GM19035 (cell line): Measurements from ENCODE around the gene MLST8.

Source experiments
- ATAC-seq: cut with Tn5 transposase; IDR thresholded peaks from one replicate; pipeline ENCODE4 v1.9.1; 2021; ENCODE audit not compliant: unreplicated experiment

Gene MLST8

DNA sequence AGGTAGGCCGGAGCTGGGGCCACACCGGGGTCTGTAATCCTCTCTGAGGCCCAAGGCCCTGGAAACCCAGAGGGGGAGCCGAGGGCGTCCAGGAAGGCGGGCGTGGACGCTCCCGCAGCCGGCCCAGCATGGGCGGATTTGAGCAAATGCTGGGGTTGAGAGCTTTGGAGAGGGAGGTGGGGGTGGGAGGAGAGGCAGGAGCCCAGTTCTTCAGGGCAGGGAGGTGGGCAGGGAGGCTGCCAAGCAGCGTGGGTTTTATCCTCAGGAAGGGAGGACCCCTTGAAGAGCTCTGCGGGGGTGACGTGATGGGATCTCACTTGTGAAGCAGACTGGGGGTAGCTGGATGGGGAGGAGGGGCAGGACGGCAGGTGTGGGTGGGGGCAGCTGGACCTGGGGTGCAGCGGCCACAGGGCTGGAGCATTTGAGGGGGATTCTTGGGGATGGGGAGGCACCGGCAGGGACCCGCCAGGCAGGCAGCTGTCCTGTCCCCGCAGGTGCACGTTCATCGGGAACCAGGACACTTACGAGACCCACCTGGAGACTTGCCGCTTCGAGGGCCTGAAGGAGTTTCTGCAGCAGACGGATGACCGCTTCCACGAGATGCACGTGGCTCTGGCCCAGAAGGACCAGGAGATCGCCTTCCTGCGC, 32.4 kb upstream of the MLST8 start:
- no peak for ATAC-seq

DNA sequence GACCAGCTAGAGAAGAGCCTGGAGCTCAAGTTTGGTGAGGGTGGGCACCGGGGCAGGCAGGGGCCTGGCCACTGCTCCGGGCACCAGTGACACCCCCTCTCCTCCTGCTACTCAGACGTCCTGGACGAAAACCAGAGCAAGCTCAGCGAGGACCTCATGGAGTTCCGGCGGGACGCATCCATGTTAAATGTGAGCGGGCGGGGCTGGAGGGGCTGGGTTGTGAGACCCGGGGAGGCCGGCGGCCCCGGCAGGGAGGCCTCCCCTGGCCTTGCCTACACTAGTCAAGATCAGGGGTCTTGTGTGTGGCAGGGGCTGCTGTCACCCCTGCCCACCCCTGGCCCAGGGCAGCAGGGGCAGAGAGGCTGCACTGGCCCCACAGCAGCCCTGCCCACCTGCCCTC, 31.9 kb upstream of the MLST8 start:
- no peak for ATAC-seq

DNA sequence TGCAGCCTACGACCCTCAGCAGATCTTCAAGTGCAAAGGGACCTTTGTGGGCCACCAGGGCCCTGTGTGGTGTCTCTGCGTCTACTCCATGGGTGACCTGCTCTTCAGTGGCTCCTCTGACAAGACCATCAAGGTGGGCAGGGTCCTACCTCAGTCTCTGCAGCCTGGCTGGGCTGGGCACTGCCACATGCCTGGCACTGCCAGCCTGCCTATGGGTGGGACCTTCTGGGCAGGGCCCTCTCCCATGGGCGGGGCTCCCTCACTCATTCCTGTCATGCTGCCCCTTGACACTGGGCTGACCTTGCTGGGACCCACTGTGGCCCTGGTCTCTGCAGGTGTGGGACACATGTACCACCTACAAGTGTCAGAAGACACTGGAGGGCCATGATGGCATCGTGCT, 31.3 kb upstream of the MLST8 start:
- ATAC-seq = no peak

DNA sequence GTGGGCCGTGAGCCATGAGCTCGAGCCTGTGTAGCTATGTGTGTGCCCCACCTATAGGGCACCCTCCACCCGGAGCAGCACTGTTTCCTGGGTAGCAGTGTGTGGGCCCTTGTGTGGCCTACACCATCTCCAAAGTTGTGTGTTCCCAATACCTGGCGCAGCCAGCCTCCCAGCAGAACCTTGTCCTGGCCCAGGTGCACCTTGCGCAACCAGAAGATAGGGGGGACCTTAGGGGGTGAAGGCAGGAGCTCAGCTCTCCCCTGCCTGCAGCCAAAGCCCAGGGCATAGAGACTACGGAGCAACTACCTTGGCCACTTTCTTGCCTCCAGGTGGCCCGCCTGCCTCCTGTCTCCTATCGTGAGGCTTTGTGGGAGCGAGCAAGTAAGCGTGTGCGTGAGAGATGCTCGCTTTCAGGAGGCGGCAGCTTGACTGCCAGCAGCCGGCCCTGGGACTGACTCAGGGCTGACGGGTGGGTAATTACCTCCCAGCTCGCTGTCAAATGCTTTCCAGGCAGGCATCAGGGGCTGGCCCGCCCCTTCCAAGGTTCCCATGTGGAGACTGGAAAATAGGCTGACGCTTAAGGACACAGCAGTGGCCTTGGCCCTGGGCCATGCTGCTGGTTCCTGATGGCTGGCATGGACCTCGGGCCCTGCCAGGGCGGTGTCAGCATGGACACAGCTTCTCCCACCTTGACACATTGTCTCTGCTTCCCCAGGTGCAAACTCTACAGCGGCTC, 30.7 kb upstream of the MLST8 start:
- no peak for ATAC-seq

DNA sequence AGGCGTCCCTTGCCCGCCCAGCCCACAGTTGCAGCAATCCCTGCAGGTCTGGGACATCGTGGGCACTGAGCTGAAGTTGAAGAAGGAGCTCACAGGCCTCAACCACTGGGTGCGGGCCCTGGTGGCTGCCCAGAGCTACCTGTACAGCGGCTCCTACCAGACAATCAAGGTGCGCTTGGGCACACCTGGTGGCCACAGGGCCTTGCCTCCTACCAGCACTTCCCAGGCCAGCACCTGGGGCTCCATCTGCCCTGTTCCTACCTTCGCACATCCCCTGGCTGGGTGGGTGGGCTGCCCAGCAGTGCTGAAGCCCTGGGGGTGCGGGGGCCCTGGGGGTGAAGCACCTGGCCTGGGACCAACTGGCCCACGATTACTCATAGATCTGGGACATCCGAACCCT, 29.8 kb upstream of the MLST8 start:
- no peak for ATAC-seq

DNA sequence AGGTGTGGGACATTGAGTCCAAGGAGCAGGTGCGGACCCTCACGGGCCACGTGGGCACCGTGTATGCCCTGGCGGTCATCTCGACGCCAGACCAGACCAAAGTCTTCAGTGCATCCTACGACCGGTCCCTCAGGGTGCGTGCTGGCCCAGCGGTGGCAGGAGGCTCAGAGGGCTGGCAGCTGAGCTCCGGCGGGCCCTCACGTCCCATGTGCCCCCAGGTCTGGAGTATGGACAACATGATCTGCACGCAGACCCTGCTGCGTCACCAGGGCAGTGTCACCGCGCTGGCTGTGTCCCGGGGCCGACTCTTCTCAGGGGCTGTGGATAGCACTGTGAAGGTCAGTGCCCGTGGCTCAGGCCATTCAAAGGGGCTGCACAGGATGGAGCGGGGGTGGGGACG, 29.2 kb upstream of the MLST8 start:
- no peak for ATAC-seq

DNA sequence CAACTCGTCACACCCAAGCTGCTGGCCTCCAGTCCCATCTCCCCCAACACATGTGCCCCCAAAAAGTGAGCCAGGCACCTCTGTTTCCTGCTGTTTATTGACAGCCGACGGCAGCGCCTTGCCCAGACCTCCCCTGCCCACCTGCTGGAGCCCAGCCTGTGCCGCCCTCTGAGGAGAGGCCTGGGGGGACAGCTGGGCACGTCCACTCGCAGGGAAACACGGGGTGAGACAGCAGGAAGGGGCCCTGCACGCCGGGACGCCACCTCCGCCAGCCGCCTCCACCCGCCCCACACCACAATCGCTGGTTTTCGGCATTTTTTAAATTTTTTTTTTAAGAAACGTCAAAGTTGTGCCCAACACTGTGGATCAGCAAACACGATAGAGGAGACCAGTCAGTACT, 28.2 kb upstream of the MLST8 start:
- ATAC-seq = no peak

DNA sequence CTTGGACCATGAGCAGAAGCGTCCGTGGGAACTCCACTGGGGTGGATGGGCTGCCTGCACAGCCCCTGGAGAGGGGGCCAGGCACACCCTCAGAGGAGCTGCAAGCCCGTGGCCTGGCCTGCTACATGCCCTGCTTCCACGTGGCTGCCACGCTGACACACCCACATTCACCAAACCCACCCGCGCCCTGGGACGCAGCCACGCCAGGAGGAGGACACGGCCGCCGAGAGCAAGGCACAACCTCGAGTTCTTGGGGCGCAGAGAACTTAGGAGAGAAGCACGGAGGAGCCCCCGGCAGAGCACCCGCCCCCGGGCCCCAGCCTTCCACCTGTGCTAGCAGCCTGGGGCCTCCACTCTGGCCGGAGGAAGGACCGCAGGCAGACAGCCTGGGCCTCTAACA, 27.7 kb upstream of the MLST8 start:
- no peak for ATAC-seq

DNA sequence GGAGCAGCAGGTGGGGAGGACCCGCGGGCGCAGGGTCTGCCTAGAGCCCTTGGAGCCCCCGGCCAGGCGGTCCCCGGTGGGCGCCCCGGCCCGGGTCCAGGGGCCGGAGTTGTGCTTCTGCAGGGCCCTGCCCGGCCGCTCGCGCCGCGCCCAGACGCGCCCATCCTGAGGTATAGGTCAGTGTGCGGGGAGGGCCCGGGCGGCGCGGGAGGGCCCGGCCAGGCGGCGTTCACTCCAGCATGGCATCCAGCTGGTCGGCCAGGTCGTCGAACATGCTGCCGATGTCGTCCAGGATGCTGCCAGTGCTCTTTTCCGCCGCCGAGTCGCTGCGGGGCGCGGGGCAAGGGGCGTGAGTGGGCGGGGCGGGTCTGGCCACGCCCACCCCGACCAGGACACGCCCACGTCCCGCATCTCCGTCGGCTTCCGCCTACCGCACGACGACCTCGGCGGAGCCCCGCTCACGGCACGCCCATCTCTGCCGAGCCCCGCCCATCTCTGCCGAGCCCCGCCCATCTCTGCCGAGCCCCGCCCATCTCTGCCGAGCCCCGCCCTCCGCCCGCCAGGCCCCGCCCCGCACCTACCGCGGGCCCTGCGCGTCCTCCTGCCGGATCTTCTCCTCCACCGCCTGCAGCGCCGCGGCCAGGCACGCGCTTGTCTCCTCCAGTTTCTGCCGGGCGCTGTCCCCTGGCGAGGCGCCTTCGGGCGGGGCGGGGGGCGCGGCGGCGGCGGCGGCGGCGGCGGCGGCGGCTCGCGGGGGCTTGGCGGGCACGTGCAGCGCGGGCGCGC, 26.7 kb upstream of the MLST8 start:
- ATAC-seq = no peak

DNA sequence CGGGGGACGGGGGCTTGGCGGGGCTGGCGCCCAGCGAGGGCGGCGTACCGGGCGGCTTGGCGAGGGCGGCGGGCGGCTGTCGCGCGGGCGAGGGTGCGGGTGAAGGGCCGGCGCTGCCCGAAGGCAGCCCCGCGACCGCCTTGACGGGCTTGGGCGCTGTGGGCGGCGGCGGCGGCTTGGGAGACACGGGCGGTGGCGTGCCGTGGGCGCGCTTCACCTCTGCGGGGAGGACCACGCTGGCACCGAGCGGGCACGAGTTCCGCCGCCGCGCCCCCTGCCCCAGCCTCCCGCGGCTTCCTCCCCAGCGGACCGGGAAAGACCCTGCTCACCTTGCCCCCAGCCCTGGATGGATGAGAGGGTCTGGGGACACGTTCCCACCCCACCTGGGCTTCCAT, 26.1 kb upstream of the MLST8 start:
- ATAC-seq = no peak

DNA sequence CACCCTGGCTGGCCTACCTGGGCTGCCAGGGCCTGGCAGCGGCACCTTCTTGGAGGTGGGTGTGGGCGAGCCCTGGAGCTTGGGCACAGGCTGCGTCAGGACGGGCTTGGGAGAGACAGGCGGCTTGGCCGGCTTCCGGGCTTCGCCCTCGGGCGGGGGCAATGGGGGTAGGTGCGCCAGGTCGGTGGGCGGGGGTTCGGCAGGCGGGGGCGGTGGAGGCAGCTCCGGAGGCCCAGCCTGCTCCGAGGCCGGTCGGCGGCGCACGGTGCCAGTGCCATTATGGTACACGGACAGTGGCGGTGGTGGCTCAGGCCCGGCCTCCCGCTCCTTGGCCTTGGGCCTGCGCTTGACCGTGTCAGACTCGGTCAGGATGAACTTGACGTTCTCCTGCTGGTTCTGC, 25.7 kb upstream of the MLST8 start:
- ATAC-seq = no peak

DNA sequence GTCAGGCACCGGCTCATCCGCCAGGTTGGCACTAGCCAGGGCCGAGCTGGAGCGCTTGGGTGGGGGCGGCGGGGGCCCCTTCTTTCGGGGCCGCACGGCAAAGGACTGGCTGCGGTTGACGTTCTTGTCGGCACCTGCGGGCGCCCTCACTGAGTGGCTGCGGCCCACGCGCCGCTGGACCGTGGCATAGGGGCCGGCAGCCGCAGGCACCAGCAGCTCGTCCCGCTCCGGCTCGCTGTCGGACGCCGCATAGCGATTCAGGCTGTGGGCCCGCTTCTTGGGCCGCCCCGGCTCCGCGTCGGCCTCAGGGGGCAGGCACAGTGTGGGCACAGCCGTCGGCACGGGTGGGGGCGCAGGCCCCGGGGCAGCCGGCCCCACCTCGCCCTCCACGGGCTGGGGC, 24.8 kb upstream of the MLST8 start:
- no peak for ATAC-seq

DNA sequence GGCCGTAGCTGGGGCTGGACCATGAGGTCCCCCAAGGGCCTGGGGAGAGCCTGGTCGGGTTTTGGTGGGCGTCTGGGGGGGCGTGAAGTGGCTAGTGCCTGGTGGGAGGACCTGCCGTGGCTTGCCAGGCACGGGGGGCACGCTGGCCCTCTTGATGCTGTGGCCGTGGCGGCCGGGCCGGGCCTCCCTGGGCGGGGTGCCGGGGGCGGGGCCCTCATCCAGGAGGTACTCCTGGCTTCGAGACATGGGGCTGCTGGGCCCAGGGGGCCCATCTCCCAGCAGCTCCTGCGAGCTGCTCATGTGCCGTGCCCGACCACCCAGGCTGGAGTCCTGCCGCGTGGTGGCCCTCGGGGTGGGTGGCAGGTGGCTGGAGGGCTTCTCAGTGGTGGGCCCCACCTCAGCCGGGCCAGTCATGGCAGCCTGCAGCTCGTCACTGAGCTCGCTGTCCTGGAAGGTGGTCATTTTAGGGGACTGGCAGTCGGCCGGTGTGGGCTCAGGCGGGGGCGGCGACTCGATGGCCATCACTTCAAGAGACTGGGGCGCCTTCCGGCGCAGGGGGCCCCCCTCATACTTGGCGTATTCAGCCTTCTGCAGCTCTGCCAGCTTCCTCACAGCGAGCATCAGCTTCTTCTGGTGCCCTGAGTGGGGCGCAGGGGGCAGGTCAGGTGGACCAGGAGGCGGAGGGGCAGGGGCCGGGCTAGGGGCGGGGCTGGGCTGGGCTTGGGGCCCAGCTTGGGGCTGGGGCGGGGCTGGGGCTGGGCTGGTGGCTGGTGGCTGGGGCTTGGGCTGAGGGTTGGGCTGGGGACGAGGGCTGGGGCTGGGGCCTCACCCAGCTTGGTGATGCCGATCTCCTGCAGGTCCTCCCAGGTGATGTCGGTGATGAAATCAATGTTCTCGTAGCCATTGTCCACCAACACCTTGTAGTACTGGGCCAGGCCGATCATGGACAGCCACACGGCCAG, 24.0 kb upstream of the MLST8 start:
- no peak for ATAC-seq

DNA sequence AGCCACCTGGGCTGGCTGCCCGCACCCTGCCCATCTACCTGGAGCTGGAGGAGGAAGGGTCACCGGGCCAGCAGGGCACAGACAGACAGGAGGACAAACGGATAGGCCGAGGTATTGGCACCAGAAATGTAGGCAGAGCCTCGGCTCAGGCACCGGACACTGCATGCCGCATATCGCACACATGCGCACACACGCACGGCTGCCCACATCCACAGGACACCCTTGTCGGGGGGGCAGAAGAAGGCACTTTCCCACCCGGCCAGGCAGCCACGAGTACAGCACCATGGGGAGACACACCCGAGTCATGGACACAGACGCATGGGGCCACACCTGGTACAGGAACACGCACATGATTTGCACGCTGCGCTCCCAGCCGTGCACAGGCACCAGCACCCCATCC, 23.3 kb upstream of the MLST8 start:
- no peak for ATAC-seq

DNA sequence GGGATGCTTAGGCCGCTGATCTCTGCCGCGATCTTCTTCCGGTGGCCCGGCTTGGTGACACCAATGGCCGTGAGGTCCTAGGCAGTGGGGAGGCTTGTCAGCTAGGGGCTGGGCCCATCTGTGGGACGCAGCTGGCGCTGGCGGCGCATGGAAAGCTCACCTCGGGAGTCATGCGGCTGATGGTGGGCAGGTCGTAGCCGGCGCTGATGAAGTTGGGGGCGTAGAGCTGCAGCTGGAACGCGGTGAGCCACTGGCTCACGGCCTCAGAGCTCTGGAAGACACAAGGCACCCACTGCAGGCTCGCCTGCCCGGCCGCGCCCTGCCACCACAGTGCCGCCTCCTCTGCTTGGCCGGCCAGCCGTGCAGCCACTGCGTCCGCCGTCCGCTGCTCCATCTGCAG, 21.6 kb upstream of the MLST8 start:
- ATAC-seq = no peak

DNA sequence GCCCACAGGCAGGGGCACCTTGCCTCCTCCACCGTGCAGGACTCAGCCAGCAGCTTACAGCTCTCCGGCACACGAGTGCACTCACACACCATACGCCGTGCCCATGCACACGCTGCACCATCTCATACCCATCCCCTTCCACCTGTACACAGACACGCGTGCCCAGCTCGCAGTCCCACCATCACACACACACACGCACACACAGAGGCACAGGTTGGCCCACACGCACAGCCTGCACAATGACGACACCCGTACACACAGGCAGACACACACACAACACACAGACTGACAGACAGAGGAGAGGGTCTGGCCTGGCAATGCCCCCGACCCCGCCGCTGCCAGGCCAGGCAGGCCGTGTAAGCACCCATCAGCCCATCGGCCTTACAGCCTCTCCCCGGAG, 20.9 kb upstream of the MLST8 start:
- no peak for ATAC-seq

DNA sequence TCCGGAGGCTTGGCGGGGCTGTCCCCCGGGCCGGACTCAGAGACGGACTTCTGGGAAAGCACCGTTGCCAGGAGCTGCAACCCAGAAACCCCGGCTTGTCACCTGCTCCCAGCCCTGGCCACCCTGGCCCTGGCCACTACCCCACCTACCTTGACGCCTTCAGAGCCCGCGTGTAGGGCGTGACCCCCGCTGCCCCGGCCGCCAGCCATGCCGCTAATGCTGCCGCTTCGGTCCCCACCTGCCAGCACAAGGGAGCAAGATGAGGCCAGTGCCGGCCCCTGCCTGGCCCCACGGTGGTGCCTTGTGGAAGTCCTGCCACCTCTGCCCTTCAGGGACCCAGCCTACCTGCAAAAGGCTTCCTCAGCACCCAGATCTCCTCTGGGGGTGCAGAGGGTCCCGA, 20.3 kb upstream of the MLST8 start:
- no peak for ATAC-seq

DNA sequence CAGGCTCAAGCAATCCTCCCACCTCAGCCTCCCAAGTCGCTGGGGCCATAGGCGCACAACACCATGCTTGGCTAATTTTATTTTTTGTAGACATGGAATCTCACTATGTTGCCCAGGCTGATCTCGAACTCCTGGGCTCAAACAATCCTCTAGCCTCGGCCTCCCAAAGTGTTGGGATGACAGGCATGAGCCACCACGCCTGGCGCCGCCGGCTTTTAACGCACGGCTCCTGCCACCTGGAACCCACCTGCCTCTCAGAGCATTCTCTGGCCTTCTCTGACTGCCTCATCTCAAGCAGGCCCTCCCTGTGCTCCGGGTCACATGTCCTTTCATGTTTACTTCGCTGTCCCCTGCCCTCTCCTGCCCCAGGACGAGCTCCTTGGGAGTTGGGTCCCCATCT, 19.2 kb upstream of the MLST8 start:
- no peak for ATAC-seq

DNA sequence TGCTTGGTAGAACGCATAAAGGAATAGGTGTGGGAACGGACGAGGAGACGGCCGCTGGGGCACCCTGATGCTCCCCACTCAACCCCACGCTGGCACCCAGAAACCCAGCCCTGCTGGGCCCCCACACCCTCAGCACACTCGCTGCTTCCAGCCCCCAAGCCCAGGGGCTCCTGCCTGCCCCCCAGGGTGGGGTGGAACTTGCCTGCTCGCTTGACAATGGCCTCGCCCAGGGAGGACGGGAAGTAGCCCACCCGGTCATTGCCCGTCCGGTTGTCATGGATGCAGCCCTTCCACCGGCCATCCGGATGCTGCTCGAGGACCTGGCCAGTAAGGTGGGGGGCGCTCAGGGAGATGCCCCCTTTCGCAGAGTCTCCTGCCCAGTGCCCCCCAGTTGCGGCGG, 18.7 kb upstream of the MLST8 start:
- ATAC-seq = no peak

DNA sequence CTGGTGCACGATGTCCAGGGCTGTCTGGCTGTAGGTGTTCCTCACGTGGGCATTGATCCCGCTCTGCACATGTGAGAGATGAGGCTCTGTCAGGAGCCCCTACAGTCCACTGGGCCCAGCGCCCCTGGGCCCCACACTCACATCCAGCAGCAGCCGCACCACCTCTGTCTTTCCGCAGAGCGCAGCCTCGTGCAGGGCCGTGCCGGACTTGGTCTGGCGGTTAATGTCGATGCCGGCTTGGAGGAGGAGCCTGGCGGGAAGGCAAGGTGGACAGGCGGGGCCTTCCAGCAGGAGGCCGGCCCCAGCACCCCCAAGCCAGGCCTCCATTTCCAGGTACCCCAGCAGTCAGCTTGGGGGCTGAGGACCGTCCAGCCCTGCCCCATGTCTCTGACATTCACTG, 18.0 kb upstream of the MLST8 start:
- ATAC-seq = no peak

DNA sequence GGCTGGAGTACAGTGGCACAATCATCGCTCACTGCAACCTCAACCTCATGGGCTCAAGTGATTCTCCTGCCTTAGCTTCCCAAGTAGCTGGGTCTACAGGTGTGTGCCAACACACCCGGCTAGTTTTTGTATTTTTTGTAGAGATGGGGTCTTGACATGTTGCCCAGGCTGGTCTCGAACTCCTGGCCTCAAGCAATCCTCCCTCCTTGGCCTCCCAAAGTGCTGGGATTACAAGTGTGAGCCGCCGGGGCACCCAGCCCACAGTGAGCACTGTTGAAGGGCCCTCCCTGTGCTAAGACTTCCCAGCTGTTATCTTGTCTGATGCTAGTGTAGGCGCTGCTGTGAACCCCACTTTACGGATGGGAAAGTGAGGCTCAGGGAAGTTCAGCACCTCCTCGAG, 16.9 kb upstream of the MLST8 start:
- no peak for ATAC-seq
